Vagina (tissue), 2 donors: Measurements from ENCODE around the gene GPR142. TPM values are rescaled to one million over a fixed set of nuclear protein-coding genes. Genes with fewer than 3 reads are reported as not detected.

Source experiments
- DNase-seq, 2 donors: peaks; one replicate each; pipeline ENCODE4 v3.0.0-alpha.2; 2017; ENCODE audit errors: extremely low spot score in 2 of 2
- H3K27ac ChIP-seq: fragments of 200-600 bp; sonication (generic); one replicate; pipeline ENCODE4 v1.5.1; 2019
- H3K27me3 ChIP-seq: fragments of 200-600 bp; sonication (generic); one replicate; pipeline ENCODE4 v1.5.1; 2019
- H3K36me3 ChIP-seq, 2 donors: fragments of 200-600 bp; sonication (generic); one replicate each; pipeline ENCODE4 v1.5.1; 2017 to 2019
- H3K4me1 ChIP-seq: fragments of 200-600 bp; sonication (generic); one replicate; pipeline ENCODE4 v1.5.1; 2019
- H3K4me3 ChIP-seq, 2 donors: fragments of 200-600 bp; sonication (generic); 1 replicate in 1 of 2; 2 replicates in 1 of 2; pipeline ENCODE4 v1.5.1; 2016 to 2019
- H3K9me3 ChIP-seq: fragments of 200-600 bp; sonication (generic); one replicate; pipeline ENCODE4 v1.5.1; 2019
- CTCF ChIP-seq, 3 experiments: fragments of 450-650 bp in 2 of 3; fragments of 200-600 bp in 1 of 3; sonication (generic) in 1 of 3; IDR thresholded peaks; one replicate each; pipeline ENCODE4 v1.5.1; 2017 to 2019; ENCODE audit warnings: antibody characterized with exemption in 3 of 3, mild to moderate bottlenecking in 2 of 3, moderate library complexity in 2 of 3
- POLR2A ChIP-seq, 2 donors: fragments of 450-650 bp; IDR thresholded peaks; one replicate each; pipeline ENCODE4 v1.6.1; 2017; ENCODE audit warnings: antibody characterized with exemption in 2 of 2, mild to moderate bottlenecking in 2 of 2, moderate library complexity in 2 of 2
- POLR2AphosphoS5 ChIP-seq, 2 donors: sonication (generic); formaldehyde crosslinking; IDR thresholded peaks; one replicate each; pipeline ENCODE4 v1.9.0; 2017; ENCODE audit warnings: antibody characterized with exemption in 2 of 2, mild to moderate bottlenecking in 2 of 2, low read depth in 1 of 2; ENCODE audit not compliant: insufficient read depth in 1 of 2
- intact Hi-C: fragments of 100-400 bp; cut with DNase I; formaldehyde crosslinking; loops from one replicate; pipeline ENCODE4 v1.15.1; 2023
- total RNA-seq: library from RNA; depleted of rRNA; stranded (reverse); fragments of >200 nt; gene quantifications from one replicate; pipeline ENCODE4 v1.2.3, GENCODE V29; 2016

Gene GPR142
- total RNA-seq, 1 donor from 2014 or later, result 0.98 TPM

GRCh38 chr17:74332763-74333283, 34.5 kb upstream of the GPR142 start:
- no peaks in the 10 kb centered on the region for H3K9me3 ChIP-seq
- no peak overlapping the region for H3K4me3 ChIP-seq
- no peaks in the 10 kb centered on the region for H3K36me3 ChIP-seq
- H3K27me3 ChIP-seq, result no peaks in the 10 kb centered on the region
- no peaks in the 10 kb centered on the region for H3K4me1 ChIP-seq
- no peak overlapping the region for H3K27ac ChIP-seq
- DNase-seq, result no peak
- no peak for TF ChIP-seq POLR2AphosphoS5 (IDR thresholded peaks at IDR 0.05; ENCODE audit: insufficient read depth in 1 of 2, low read depth in 1 of 2)
- no peak for TF ChIP-seq CTCF (IDR thresholded peaks at IDR 0.05)
- TF ChIP-seq POLR2A (IDR thresholded peaks at IDR 0.05), result no peak
- intact Hi-C loops, result no loop called here

GRCh38 chr17:74334393-74335039, 32.8 kb upstream of the GPR142 start:
- H3K27me3 ChIP-seq, result no peaks in the 10 kb centered on the region
- TF ChIP-seq CTCF (IDR thresholded peaks at IDR 0.05) (no peak), POLR2AphosphoS5 (IDR thresholded peaks at IDR 0.05; ENCODE audit: insufficient read depth in 1 of 2, low read depth in 1 of 2) (no peak)
- no peaks in the 10 kb centered on the region for H3K9me3 ChIP-seq
- intact Hi-C loops, result no loop called here
- no peak overlapping the region for H3K4me3 ChIP-seq
- DNase-seq, result no peak
- H3K27ac ChIP-seq, result no peak overlapping the region
- H3K36me3 ChIP-seq, result no peaks in the 10 kb centered on the region
- H3K4me1 ChIP-seq, result no peaks in the 10 kb centered on the region

- Histone ChIP-seq H3K27ac (no peak overlapping the region), H3K4me3 (no peak overlapping the region), H3K4me1 (no peaks in the 10 kb centered on the region), H3K27me3 (no peaks in the 10 kb centered on the region), H3K9me3 (no peaks in the 10 kb centered on the region), H3K36me3 (no peaks in the 10 kb centered on the region)
- intact Hi-C loops, result no loop called here
- no peak for DNase-seq
- TF ChIP-seq POLR2A (IDR thresholded peaks at IDR 0.05), result no peak
- TF ChIP-seq POLR2AphosphoS5 (IDR thresholded peaks at IDR 0.05; ENCODE audit: insufficient read depth in 1 of 2, low read depth in 1 of 2), result no peak
- no peak for TF ChIP-seq CTCF (IDR thresholded peaks at IDR 0.05)
Measured at GRCh38 chr17:74335529-74336062, 31.7 kb upstream of the GPR142 start.

GRCh38 chr17:74336307-74336706, 31.0 kb upstream of the GPR142 start:
- H3K27ac ChIP-seq, result no peak overlapping the region
- no peaks in the 10 kb centered on the region for H3K36me3 ChIP-seq
- no peaks in the 10 kb centered on the region for H3K27me3 ChIP-seq
- no peak for DNase-seq
- H3K4me3 ChIP-seq, result no peak overlapping the region
- H3K9me3 ChIP-seq, result no peaks in the 10 kb centered on the region
- intact Hi-C loops, result no loop called here
- no peak for TF ChIP-seq CTCF (IDR thresholded peaks at IDR 0.05)
- TF ChIP-seq POLR2A (IDR thresholded peaks at IDR 0.05), result no peak
- TF ChIP-seq POLR2AphosphoS5 (IDR thresholded peaks at IDR 0.05; ENCODE audit: insufficient read depth in 1 of 2, low read depth in 1 of 2), result no peak
- no peaks in the 10 kb centered on the region for H3K4me1 ChIP-seq

GRCh38 chr17:74337834-74338500, 29.3 kb upstream of the GPR142 start:
- no peak for DNase-seq
- TF ChIP-seq CTCF (IDR thresholded peaks at IDR 0.05), result no peak
- no peaks in the 10 kb centered on the region for H3K36me3 ChIP-seq
- no peaks in the 10 kb centered on the region for H3K9me3 ChIP-seq
- no peaks in the 10 kb centered on the region for H3K4me1 ChIP-seq
- no peaks in the 10 kb centered on the region for H3K27me3 ChIP-seq
- no peak overlapping the region for H3K27ac ChIP-seq
- H3K4me3 ChIP-seq, result no peak overlapping the region
- intact Hi-C loops, result no loop called here
